Right ventricle myocardium inferior (tissue), 1 donor: ENCODE data around the gene PHF3. TPM values are rescaled to one million over a fixed set of nuclear protein-coding genes. Genes with fewer than 3 reads are reported as not detected.

Experiments
- ATAC-seq: fragments of 200-7000 bp; cut with Tn5 transposase; one replicate; pipeline ENCODE4 v1.9.1; 2020; ENCODE audit warnings: mild to moderate bottlenecking, moderate library complexity
- DNase-seq: peaks from one replicate; pipeline ENCODE4 v3.0.0; 2021; ENCODE audit errors: missing footprints
- intact Hi-C: fragments of 100-400 bp; cut with DNase I; formaldehyde crosslinking; loops from one replicate; pipeline ENCODE4 v1.11.0; 2022
- long read RNA-seq: library from polyadenylated mRNA; unstranded; transcript quantifications from one replicate; pipeline ENCODE4 v2.0.0, GENCODE V29; 2021
- total RNA-seq: library from RNA; stranded (reverse); fragmentation: NEBNext Ultra II Directional; extraction: Animal tissue kit (Norgen Biotek cat#: 25700); gene quantifications from one replicate; pipeline ENCODE4 v1.2.1, GENCODE V29; 2021
- donor health status: DM: no; HTN: yes; CAD: no; lungs with severe emphysema.

PHF3 gene, protein sequence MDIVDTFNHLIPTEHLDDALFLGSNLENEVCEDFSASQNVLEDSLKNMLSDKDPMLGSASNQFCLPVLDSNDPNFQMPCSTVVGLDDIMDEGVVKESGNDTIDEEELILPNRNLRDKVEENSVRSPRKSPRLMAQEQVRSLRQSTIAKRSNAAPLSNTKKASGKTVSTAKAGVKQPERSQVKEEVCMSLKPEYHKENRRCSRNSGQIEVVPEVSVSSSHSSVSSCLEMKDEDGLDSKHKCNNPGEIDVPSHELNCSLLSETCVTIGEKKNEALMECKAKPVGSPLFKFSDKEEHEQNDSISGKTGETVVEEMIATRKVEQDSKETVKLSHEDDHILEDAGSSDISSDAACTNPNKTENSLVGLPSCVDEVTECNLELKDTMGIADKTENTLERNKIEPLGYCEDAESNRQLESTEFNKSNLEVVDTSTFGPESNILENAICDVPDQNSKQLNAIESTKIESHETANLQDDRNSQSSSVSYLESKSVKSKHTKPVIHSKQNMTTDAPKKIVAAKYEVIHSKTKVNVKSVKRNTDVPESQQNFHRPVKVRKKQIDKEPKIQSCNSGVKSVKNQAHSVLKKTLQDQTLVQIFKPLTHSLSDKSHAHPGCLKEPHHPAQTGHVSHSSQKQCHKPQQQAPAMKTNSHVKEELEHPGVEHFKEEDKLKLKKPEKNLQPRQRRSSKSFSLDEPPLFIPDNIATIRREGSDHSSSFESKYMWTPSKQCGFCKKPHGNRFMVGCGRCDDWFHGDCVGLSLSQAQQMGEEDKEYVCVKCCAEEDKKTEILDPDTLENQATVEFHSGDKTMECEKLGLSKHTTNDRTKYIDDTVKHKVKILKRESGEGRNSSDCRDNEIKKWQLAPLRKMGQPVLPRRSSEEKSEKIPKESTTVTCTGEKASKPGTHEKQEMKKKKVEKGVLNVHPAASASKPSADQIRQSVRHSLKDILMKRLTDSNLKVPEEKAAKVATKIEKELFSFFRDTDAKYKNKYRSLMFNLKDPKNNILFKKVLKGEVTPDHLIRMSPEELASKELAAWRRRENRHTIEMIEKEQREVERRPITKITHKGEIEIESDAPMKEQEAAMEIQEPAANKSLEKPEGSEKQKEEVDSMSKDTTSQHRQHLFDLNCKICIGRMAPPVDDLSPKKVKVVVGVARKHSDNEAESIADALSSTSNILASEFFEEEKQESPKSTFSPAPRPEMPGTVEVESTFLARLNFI (N-terminal part only)
- total RNA-seq, result 33.4 TPM
- long read RNA-seq, partial matches to known transcripts, result 0 of 1 reads
- long read RNA-seq, other reads (novel, unspliced or antisense), result 1 of 1 reads

DNA sequence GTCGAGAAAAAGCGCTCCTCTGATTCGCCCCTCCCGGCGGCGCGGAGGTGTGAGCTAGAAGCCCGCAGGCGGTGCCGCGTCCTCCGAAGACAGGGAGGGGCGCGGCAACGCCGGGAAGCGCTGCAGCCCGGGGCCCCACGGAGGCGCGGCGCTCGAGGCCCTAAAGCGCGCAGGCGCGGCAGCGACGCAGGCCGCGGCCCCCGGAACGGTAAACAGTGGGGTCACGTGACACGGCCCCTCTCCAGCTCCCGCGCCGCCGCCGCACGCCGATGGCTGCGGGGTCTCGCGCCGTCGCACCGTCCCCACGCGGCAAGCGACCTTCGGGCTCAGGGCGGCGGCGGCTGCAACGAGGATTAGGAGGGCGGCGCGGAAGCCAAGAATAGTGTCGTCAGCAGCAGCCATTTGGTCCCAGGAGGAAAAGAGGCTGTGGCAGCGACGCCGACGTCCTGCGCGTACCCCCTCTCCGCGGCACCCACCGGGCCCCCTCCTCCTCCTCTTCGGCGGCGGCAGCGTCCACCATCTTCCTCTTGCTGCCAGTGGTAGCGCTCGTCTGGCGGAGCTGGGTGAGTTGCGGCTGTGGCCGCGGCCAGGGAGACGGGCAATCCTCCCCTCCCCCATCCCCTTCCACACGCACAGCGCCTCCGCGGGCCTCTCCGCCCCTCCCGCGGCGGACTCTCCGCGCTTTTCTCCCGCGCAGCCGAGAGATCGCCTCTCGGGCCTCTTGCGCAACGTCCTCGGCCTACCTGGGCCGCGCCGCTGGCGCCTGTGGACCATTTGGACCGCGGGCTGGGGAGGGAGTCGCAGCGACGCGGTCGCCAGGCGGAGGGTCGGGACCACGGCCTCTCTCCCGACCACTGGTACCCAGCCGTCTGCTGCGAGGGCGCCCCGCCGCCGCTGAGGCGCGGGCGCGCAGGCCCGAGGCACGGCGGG is at the start of gene PHF3:
Gene PHF3, plus strand, starts transcription at position 215 of the 930 bp plus-strand sequence. CDS start 10,750 bp downstream, outside the sequence.
- DNase-seq (peak; percentile 95), ATAC-seq (peak; percentile 98)
- intact Hi-C loops, result loop anchor here (2.0 to 5.0 kb wide), 3 partner anchors 37 to 63 kb away; partner anchors contain the start of genes LOC128125822 and PTP4A1

DNA sequence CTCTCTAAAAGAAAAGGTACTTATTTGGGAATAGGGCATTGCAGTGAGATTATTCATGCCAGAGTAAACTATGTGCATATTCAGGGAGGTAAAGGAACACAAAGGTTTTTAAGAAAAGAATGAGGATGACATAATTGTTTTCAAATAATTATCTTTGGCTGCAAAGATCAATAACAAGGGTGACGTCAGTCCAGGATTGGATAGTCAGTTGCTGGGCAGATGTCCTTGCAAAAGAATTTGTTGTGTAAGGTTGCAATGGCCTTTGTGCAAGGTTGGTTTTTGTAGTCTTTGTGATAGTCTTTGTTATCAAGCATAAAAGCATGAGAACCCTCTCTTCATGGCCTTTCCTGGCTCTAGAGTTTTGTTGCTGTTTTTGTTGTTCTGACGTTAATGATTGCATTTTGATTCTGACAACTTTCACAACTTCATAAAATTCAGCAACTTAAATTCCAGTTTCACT is 45.6 kb upstream of the PHF3 start:
- DNase-seq, result no peak
- intact Hi-C loops, result no loop called here
- no peak for ATAC-seq

DNA sequence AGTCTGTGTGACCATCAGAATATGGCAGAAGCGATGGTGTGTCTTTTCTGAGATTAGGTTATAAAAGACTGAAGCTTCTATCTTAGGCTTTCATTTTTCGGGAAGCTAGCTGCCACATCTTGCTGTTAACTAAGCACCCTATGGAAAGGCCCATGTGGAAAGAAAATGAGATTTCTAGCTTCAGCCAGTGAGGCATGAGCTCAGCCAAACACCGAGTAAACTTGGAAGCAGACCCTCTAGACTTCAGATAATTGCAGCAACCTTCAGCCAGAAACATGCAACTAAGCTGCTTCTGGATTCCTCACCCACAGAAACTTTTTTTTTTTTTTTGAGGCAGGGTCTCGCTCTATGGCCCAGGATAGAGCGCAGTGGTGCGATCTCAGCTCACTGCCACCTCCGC is 42.7 kb upstream of the PHF3 start:
- no peak for ATAC-seq
- intact Hi-C loops, result no loop called here
- no peak for DNase-seq

DNA sequence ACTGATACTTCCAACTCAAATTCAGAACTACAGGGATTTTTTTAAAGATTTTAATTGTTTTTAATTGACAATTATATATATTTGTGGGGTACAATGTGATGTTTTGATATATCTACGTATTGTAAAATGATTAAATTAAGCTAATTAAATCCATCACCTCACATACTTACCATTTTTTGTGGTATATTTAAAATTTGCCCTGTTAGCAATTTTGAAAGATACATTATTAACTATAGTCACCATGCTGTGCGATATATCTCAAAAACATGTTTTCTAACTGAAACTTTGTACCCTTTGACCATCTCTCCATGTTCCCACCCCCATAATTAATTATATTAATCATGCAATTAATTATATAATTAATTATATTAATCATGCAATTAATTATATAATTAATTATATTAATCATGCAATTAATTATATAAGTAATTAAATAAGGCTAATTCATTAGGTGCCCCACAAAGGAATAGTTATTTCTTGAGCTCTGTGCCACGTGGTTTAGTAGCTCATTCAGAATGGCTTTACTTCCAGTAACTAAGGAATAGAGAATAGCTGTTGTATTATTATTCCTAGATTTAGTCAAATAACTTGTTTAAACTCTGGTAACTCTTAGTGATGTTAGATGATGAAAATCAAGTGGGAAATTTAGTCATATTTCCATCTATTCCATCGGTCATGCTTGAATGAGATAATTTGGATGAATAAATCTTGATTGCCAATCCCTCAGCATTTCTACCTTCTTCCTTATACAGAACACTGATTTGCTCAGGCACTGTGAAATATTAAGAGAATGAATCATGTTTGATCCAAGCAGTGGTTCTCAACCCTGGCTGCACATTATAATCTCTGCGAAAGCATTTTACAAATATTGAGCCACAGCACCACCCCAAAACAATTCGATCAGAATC is 38.2 kb upstream of the PHF3 start:
- intact Hi-C loops, result loop anchor here (1.0 to 5.0 kb wide), 3 partner anchors 37 to 245 kb away; partner anchors contain the start of gene PHF3
- DNase-seq, result no peak
- no peak for ATAC-seq

DNA sequence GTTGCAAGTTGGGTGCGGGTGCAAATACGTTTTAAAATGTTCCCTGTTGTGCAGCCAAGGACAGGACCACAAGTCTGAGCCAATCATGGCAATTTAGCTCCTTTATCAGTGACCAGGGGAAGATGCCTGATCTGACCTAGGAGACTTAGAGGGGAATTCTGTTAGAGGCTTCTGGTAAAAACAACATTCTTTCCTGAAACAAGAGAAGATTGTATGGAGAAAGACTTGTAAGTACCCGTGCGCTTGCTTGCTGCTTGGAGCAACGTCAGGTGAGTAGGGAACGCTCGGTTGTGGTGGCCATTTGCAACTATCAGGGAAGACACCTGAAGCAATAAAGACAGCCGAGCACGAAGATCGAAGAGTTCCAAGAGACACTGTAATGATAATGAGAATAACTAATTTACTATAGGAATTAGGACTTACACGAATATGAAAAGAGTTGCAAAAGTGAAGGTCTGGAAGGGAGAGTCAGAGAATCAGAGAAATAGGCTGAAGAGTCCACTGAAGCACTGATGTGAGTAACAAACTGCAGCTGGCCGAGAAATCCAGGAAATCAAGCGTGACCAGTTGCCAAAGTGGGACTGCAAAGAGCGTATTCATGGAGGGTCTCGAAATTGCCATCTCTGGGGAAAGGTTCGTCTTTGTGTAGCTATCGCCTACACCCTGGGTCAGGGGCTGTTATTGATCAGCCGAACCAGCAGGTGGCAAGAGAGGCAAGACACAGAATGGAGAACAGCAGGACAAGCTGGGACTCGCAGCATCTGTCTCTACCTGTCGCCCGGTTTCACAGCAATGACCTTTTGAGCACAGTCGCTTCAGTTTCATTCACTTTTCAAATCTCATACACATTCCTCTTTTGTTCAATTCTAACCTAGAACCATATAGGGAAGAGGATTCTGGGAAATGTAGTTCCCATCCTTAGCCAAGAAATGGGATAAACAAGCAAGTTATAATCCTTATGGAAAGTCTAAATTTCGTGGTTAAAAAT is 37.3 kb upstream of the PHF3 start:
- peak; percentile 91 for ATAC-seq
- intact Hi-C loops, result loop anchor here (1.0 to 5.0 kb wide), 3 partner anchors 36 to 246 kb away; partner anchors contain the start of gene PHF3
- DNase-seq, result peak; percentile 76

DNA sequence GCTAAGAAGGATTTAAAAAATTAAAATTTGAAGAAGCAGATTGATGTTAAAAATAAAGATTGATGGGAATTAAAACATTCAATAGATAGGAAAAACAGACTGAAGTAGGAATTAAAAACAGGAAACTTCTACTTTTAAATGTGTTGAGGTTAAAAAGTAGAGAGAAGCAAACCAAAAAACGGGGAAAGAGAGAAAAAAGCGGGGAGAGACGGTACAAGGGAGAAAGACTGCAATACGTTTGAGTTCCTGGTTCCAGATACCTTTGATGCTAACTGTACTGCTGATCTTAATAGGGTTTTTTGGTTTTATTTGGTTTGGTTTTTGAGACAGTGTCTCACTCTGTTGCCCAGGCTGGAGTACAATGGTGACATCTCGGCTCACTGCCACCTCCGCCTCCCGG is 36.4 kb upstream of the PHF3 start:
- ATAC-seq (no peak), DNase-seq (no peak)
- intact Hi-C loops, result loop anchor here (2.0 to 5.0 kb wide), 2 partner anchors 36 to 247 kb away; partner anchors contain the start of gene PHF3

DNA sequence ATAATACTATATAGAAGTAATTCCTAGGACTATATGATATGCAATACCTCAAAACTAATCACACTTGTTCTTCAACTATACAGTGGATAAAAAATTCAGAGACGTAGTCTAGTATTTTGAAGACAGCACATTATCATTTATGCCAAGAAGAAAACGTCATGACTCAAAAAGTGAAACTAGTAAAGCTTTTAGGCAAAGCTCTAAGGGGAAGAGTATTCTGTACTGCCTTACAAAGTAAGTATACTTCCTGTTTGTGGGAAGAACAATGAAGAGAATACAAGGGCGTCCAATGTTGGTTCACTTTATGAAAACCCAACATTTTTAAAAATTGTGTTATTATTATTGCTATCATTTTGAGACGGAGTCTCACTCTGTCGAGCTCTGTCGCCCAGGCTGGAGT is 35.5 kb upstream of the PHF3 start:
- DNase-seq, result no peak
- intact Hi-C loops, result no loop called here

DNA sequence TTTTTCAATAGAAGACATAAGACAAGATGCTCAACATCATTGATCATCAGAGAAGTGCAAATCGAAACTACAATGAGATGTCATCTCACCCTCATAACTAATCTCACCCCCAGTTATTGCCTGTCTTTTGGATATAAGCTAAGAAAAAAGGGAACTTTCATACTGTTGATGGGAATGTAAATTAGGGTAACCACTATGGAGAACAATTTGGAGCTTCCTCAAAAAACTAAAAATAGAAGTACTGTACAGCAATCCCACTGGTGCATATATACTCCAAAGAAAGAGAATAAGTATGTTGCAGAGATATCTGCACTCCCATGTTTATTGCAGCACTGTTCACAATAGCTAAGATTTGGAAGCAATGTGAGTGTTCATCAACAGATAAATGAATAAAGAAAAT is 26.4 kb upstream of the PHF3 start:
- intact Hi-C loops, result no loop called here
- DNase-seq, result no peak
- no peak for ATAC-seq

More for the DNA sequence above, 35.5 kb upstream of the PHF3 start:
- ATAC-seq, result no peak

DNA sequence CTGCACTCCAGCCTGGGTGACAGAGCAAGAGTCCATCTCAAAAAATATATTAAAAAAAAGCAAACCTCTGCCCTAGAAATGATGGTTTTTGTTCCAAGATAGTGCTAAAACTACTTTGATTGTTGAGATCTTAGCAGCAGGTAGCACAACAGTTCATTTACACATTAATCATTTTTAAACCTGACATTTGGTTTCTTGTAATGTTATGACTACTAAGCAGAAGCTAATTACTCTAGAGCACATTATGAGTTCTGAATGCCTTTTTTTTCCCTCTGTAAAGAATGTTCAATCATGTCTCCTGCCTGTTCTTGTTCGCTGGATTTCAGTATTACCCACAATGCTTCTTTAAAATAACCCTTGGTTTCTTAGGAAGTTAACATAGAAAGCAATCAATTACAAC is 24.7 kb upstream of the PHF3 start:
- no peak for ATAC-seq
- DNase-seq, result no peak
- intact Hi-C loops, result no loop called here

DNA sequence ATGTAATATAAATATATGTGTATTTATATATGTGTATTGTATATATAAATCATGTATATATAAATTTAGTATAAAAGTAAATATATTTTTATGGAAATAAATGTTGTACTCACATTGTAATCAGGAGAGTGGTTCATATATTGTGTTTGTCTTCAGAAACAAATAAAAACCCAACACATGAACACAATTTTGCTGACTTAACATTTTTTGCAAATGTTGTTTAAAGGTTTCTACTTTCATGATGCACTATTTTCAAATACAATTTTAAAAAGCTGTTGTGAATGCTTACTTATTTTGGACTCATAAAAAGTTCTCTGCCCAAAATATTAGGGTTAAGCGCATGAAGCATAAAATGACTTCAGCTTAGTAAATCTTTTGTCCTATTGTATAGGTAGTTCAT is 24.0 kb upstream of the PHF3 start:
- DNase-seq (no peak), ATAC-seq (no peak)
- intact Hi-C loops, result no loop called here

DNA sequence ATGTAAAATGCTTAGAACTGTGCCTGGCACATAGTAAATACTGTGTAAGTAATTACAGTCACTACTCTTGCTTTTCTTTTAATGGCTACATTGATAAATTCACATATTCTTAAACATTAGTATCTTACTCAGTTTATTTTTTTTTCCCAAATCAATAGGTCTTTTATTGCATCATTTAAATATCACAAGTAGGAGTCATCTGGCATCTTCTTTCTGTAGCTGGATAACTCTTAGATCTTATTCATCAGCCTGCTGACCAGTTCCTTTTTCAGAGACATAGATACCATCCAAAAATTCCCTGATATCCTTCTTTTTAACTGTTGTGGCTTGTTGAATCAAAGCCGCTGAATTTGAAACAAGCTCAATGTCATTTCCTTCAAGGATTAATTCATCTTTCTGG is 20.0 kb upstream of the PHF3 start:
- intact Hi-C loops, result no loop called here
- DNase-seq (no peak), ATAC-seq (no peak)

DNA sequence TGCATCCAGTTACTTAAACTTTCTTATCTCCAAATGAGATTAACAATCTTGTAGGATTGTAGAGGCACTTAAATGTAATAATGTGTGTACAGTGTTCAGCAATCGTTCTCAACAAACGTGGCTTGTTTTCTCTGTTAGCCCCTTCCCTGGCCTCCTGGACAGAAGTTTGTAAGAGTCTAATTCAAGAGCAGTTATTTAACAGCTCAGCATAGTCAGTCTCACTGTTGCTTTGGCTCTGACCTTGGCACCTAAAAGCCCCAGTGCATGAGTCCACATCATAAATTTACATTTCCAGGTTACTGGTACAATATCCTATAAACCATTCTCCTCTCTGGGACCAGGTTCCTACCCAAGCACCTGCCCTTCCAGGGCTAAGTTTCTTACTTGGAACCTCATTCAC is 11.5 kb upstream of the PHF3 start:
- DNase-seq, result no peak
- intact Hi-C loops, result no loop called here
- ATAC-seq, result no peak

DNA sequence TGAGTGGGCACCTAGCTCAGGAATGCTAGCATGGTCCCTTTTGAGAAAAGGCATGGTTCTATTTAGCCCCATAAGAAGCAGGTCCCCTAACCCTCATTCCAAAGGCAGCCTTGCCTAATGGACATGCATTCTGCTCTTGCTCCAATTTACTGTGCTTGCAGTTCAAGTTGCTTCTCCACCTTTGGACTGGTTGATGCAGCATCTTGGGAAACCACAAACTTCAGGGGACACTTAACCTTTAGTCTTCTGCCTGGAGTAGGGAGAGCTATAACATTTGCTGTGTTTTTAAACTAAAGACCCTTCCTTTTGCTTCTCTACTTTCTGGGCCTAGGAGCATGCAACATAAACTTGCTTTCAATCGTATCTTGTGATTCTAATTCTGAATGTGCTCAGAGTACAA is 5.1 kb upstream of the PHF3 start:
- no peak for ATAC-seq
- DNase-seq, result no peak
- intact Hi-C loops, result no loop called here

DNA sequence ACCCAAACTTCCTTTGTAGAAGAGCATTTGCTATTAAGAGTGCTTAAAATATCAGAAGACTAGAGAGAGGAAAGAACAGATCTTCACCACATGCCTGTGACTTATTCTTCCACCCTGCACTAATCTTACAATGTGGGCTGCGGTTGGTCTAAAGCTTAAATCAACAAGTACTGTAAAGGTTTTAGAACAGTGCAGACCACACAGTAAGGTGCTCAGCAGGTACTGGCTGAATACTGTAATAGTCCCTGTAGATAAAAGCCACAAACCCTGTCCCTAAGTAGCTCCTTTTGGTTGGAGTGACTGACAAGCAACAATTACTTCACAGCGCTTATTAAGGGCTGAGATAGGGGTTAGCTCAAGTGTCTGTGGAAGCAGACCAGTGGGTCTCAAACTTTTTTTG is 972 bp upstream of the PHF3 start:
- ATAC-seq, result no peak
- intact Hi-C loops, result loop anchor here (2.0 to 5.0 kb wide), 3 partner anchors 36 to 62 kb away; partner anchors contain the start of genes LOC128125822 and PTP4A1

DNA sequence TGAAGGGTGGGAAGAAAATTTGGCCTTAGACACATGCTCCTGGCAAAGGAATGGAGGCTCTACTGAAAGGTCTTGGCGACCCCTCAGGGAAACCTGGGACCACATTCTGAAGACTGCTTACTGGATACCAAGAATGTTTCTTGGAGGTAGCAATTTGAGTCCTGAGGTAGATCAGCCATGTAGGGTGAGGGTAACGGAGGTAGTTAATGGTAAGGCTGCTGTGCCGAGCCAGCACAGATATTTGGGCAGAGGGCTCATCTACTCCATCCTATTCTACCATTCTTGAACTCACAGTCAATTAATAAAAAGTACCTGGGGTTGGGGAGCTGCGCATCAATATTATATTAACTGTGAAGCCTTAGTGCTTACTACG is 401 bp upstream of the PHF3 start:
- intact Hi-C loops, result loop anchor here (2.0 to 5.0 kb wide), 3 partner anchors 36 to 62 kb away; partner anchors contain the start of genes LOC128125822 and PTP4A1
- ATAC-seq, result no peak
- no peak for DNase-seq

More for the DNA sequence above, 972 bp upstream of the PHF3 start:
- DNase-seq, result no peak
